Neural cell (in vitro differentiated cells): ENCODE measurements around the gene TCF12. TPM values are rescaled to one million over a fixed set of nuclear protein-coding genes. Genes with fewer than 3 reads are reported as not detected.

Experiments used
- polyA plus RNA-seq: library from polyadenylated mRNA; depleted of rRNA; stranded (reverse); fragments of >200 nt; gene quantifications from 2 replicates; pipeline ENCODE4 v1.2.3, GENCODE V29; 2014
- small RNA-seq, 3 experiments: library from RNA; depleted of rRNA; stranded (forward); fragments of <200 nt; gene quantifications; one replicate each; pipeline ENCODE3, GENCODE V24; 2012

Gene TCF12
- polyA plus RNA-seq, 1 donor from 2014 or later: 52.7 TPM

Small RNA genes within 50 kb of the gene (small RNA-seq; reads per million reads assigned to genes)
- 0 reads per million in 3 experiments for gene RF01210

Other genes with a start within 250 kb of the TCF12 start
- 29.8 and 35.4 TPM in 2 replicates for gene ZNF280D, start 185.1 kb upstream of the TCF12 start, polyA plus RNA-seq